Fibroblast of the aortic adventitia (primary cell): ENCODE measurements around the gene DDX23. TPM values are rescaled to one million over a fixed set of nuclear protein-coding genes. Genes with fewer than 3 reads are reported as not detected.

ENCODE experiments used
- DNase-seq: peaks from one replicate; pipeline ENCODE4 v3.0.0-alpha.2; 2010; ENCODE audit warnings: low read depth
- H3K4me3 ChIP-seq: 2 replicates; pipeline ENCODE4 v1.5.1; 2011; ENCODE audit warnings: low read depth, mild to moderate bottlenecking, control low read depth, low read length, moderate library complexity
- CTCF ChIP-seq: IDR thresholded peaks from 2 replicates; pipeline ENCODE4 v1.5.1; 2011; ENCODE audit warnings: mild to moderate bottlenecking, low read length, control low read depth, inconsistent platforms; ENCODE audit not compliant: insufficient read depth
- total RNA-seq: library from RNA; depleted of rRNA; stranded (reverse); fragments of >200 nt; gene quantifications from 2 replicates; pipeline ENCODE4 v1.2.3, GENCODE V29; 2012; ENCODE audit warnings: low replicate concordance

Gene DDX23
- total RNA-seq, 1 donor: 54.1 TPM

- peak; percentile 39 for DNase-seq
- no peak for TF ChIP-seq CTCF
- no peak overlapping the region for H3K4me3 ChIP-seq
These were observed 31.6 kb upstream of the DDX23 start for GRCh38 chr12:48883305-48884161.

GRCh38 chr12:48882972-48883304, 31.0 kb upstream of the DDX23 start:
- H3K4me3 ChIP-seq: no peak overlapping the region
- no peak for TF ChIP-seq CTCF
- no peak for DNase-seq

GRCh38 chr12:48882315-48882687, 30.3 kb upstream of the DDX23 start:
- DNase-seq: peak; percentile 73
- no peak for TF ChIP-seq CTCF
- H3K4me3 ChIP-seq: peak overlapping the region; percentile 28

GRCh38 chr12:48881686-48882314, 29.8 kb upstream of the DDX23 start:
- H3K4me3 ChIP-seq: peak overlapping the region; percentile 28
- peak; percentile 45 for DNase-seq
- no peak for TF ChIP-seq CTCF

- DNase-seq: no peak
- no peak for TF ChIP-seq CTCF
- no peak overlapping the region for H3K4me3 ChIP-seq
These were observed 28.7 kb upstream of the DDX23 start for GRCh38 chr12:48880647-48881046.

GRCh38 chr12:48878548-48878947, 26.6 kb upstream of the DDX23 start:
- DNase-seq: no peak
- no peak overlapping the region for H3K4me3 ChIP-seq
- TF ChIP-seq CTCF: no peak
